OCI-LY3 (cell line): ENCODE data around the gene TRDN.

Experiments used
- H2AFZ ChIP-seq: fragments of 200-600, 300-600 bp; shearing (Covaris generic); 2 replicates; pipeline ENCODE4 v1.6.0; 2014; ENCODE audit warnings: antibody characterized with exemption, low read depth, low read length
- H3K27ac ChIP-seq: fragments of 200-600, 300-600 bp; sonication (generic); 2 replicates; pipeline ENCODE4 v1.5.1; 2014; ENCODE audit warnings: mild to moderate bottlenecking, low read length, moderate library complexity, mixed read lengths
- H3K27me3 ChIP-seq: fragments of 200-600, 300-600 bp; sonication (generic); 2 replicates; pipeline ENCODE4 v1.6.1; 2014; ENCODE audit warnings: low read depth, low read length, mixed read lengths
- H3K36me3 ChIP-seq: fragments of 200-600, 300-600 bp; sonication (generic); replicated peaks from 2 replicates; pipeline ENCODE3; 2014; ENCODE audit warnings: low read depth, low read length, mixed read lengths
- H3K4me1 ChIP-seq: fragments of 300-600, 200-600 bp; sonication (generic); 2 replicates; pipeline ENCODE4 v1.6.1; 2014; ENCODE audit warnings: low read length, mixed read lengths
- H3K4me2 ChIP-seq: fragments of 200-600, 300-600 bp; sonication (generic); 2 replicates; pipeline ENCODE4 v1.6.1; 2014; ENCODE audit warnings: low read length, mixed read lengths
- H3K4me3 ChIP-seq: fragments of 300-600, 200-600 bp; sonication (generic); 2 replicates; pipeline ENCODE4 v1.5.1; 2014; ENCODE audit warnings: antibody characterized with exemption, mild to moderate bottlenecking, low read length, moderate library complexity
- H3K79me2 ChIP-seq: fragments of 300-600, 200-600 bp; shearing (Covaris generic); 2 replicates; pipeline ENCODE4 v1.6.1; 2014; ENCODE audit warnings: mild to moderate bottlenecking, low read length, mixed read lengths
- H3K9ac ChIP-seq: fragments of 300-600, 200-600 bp; shearing (Covaris generic); 2 replicates; pipeline ENCODE4 v1.6.0; 2014; ENCODE audit warnings: mild to moderate bottlenecking, low read length, moderate library complexity
- H3K9me3 ChIP-seq: fragments of 200-600, 300-600 bp; shearing (Covaris generic); 2 replicates; pipeline ENCODE4 v1.6.1; 2014; ENCODE audit warnings: low read length, mixed read lengths; ENCODE audit not compliant: insufficient read depth
- H4K20me1 ChIP-seq: fragments of 200-600, 300-600 bp; sonication (generic); 2 replicates; pipeline ENCODE4 v1.6.1; 2016; ENCODE audit warnings: low read length, mixed read lengths; ENCODE audit not compliant: insufficient read depth
- EZH2phosphoT487 ChIP-seq: fragments of 200-600 bp; shearing (Covaris generic); IDR thresholded peaks from 2 replicates; pipeline ENCODE4 v1.6.1; 2018; ENCODE audit warnings: antibody characterized with exemption, mixed run types, low read depth
- TF ChIP-seq, protein P1 (sequence below): fragments of 200-600, 300-600 bp; sonication (generic); IDR thresholded peaks from 2 replicates; pipeline ENCODE4 v1.5.1; 2014; ENCODE audit warnings: antibody characterized with exemption, low read length, low read depth

Gene TRDN

GRCh38 chr6:123570813-123571684, 65.7 kb downstream of the TRDN start:
- no peak overlapping the region for H3K4me3 ChIP-seq
- no peak for TF ChIP-seq EZH2phosphoT487
- TF ChIP-seq, protein P1, sequence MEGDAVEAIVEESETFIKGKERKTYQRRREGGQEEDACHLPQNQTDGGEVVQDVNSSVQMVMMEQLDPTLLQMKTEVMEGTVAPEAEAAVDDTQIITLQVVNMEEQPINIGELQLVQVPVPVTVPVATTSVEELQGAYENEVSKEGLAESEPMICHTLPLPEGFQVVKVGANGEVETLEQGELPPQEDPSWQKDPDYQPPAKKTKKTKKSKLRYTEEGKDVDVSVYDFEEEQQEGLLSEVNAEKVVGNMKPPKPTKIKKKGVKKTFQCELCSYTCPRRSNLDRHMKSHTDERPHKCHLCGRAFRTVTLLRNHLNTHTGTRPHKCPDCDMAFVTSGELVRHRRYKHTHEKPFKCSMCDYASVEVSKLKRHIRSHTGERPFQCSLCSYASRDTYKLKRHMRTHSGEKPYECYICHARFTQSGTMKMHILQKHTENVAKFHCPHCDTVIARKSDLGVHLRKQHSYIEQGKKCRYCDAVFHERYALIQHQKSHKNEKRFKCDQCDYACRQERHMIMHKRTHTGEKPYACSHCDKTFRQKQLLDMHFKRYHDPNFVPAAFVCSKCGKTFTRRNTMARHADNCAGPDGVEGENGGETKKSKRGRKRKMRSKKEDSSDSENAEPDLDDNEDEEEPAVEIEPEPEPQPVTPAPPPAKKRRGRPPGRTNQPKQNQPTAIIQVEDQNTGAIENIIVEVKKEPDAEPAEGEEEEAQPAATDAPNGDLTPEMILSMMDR, result no peak
- no peaks in the 10 kb centered on the region for H3K79me2 ChIP-seq
- no peaks in the 10 kb centered on the region for H3K9me3 ChIP-seq
- H3K27me3 ChIP-seq, result no peaks in the 10 kb centered on the region
- H4K20me1 ChIP-seq, result no peaks in the 10 kb centered on the region
- H3K4me2 ChIP-seq, result no peak overlapping the region
- H3K36me3 ChIP-seq, result no peaks in the 10 kb centered on the region
- no peak overlapping the region for H2AFZ ChIP-seq
- H3K27ac ChIP-seq, result no peak overlapping the region
- H3K4me1 ChIP-seq, result no peaks in the 10 kb centered on the region
- H3K9ac ChIP-seq, result no peak overlapping the region

GRCh38 chr6:123569575-123569974, 67.2 kb downstream of the TRDN start:
- Histone ChIP-seq H4K20me1 (no peaks in the 10 kb centered on the region), H2AFZ (no peak overlapping the region)

DNA sequence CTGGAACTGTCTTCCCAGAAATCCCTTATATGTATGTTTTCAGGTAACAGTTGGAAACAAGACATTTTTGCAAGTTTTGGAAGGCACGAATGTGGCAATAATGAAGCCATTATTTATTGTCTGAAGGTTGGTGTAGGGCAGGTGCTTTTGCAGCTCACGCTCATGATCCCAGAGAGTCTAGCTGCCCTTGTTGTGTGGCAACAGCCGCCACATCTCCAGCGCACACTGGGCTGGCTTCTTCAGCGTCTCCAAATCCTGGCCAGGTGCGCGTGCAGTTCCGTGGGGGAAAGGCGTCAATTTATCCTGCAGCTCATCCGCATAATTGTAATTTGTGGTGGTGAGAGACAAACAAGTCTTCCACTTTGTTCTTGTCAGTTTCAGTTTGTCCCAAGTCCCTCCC, 71.2 kb downstream of the TRDN start:
- no peaks in the 10 kb centered on the region for H3K9me3 ChIP-seq
- no peaks in the 10 kb centered on the region for H3K36me3 ChIP-seq
- no peaks in the 10 kb centered on the region for H3K79me2 ChIP-seq
- H3K9ac ChIP-seq, result no peak overlapping the region
- TF ChIP-seq, protein P1, result no peak
- no peak for TF ChIP-seq EZH2phosphoT487
- H4K20me1 ChIP-seq, result no peaks in the 10 kb centered on the region
- H3K27ac ChIP-seq, result no peak overlapping the region
- H3K4me1 ChIP-seq, result no peaks in the 10 kb centered on the region
- no peak overlapping the region for H2AFZ ChIP-seq
- no peak overlapping the region for H3K4me3 ChIP-seq
- no peak overlapping the region for H3K4me2 ChIP-seq
- no peaks in the 10 kb centered on the region for H3K27me3 ChIP-seq

More at GRCh38 chr6:123569575-123569974, 67.2 kb downstream of the TRDN start:
- H3K36me3 ChIP-seq, result no peaks in the 10 kb centered on the region
- no peak for TF ChIP-seq EZH2phosphoT487
- TF ChIP-seq, protein P1, result no peak
- H3K9me3 ChIP-seq, result no peaks in the 10 kb centered on the region
- H3K4me1 ChIP-seq, result no peaks in the 10 kb centered on the region
- no peak overlapping the region for H3K4me3 ChIP-seq
- H3K4me2 ChIP-seq, result no peak overlapping the region
- no peak overlapping the region for H3K9ac ChIP-seq
- H3K27ac ChIP-seq, result no peak overlapping the region
- H3K79me2 ChIP-seq, result no peaks in the 10 kb centered on the region
- H3K27me3 ChIP-seq, result no peaks in the 10 kb centered on the region

GRCh38 chr6:123564361-123564760, 72.4 kb downstream of the TRDN start:
- H3K4me3 ChIP-seq, result no peak overlapping the region
- no peaks in the 10 kb centered on the region for H3K4me1 ChIP-seq
- no peaks in the 10 kb centered on the region for H3K27me3 ChIP-seq

More at GRCh38 chr6:123564361-123564760, 72.4 kb downstream of the TRDN start:
- H3K9ac ChIP-seq, result no peak overlapping the region
- no peaks in the 10 kb centered on the region for H3K79me2 ChIP-seq
- H2AFZ ChIP-seq, result no peak overlapping the region
- no peak for TF ChIP-seq EZH2phosphoT487
- TF ChIP-seq, protein P1, result no peak
- no peaks in the 10 kb centered on the region for H4K20me1 ChIP-seq
- no peak overlapping the region for H3K4me2 ChIP-seq
- H3K27ac ChIP-seq, result no peak overlapping the region
- H3K9me3 ChIP-seq, result no peaks in the 10 kb centered on the region
- H3K36me3 ChIP-seq, result no peaks in the 10 kb centered on the region
